RWPE1 (cell line): ENCODE results near the gene CORO7.

Experiments used
- CTCF ChIA-PET: fragments of 350-600 bp; sonication (Branson Sonifier 250); formaldehyde crosslinking; extraction: SDS; loops from one replicate; lab custom pipeline; 2021; lab: Yijun Ruan, JAX
- POLR2A ChIA-PET: fragments of 400-600 bp; formaldehyde crosslinking; extraction: SDS; loops from one replicate; lab custom pipeline; 2020; ENCODE audit warnings: antibody characterized with exemption; ENCODE audit not compliant: low non-redundant PET; lab: Yijun Ruan, JAX
- DNase-seq: peaks from one replicate; pipeline ENCODE4 v3.0.0; 2012; ENCODE audit warnings: low spot score
- H3K27ac ChIP-seq: fragments of 450-650 bp; 2 replicates; pipeline ENCODE4 v1.5.1; 2017
- TF ChIP-seq, protein P1 (sequence below): fragments of 450-650 bp; conservative IDR thresholded peaks from 2 replicates; pipeline ENCODE4 v1.5.1; 2017; ENCODE audit warnings: low read depth, mild to moderate bottlenecking

Gene CORO7

DNA sequence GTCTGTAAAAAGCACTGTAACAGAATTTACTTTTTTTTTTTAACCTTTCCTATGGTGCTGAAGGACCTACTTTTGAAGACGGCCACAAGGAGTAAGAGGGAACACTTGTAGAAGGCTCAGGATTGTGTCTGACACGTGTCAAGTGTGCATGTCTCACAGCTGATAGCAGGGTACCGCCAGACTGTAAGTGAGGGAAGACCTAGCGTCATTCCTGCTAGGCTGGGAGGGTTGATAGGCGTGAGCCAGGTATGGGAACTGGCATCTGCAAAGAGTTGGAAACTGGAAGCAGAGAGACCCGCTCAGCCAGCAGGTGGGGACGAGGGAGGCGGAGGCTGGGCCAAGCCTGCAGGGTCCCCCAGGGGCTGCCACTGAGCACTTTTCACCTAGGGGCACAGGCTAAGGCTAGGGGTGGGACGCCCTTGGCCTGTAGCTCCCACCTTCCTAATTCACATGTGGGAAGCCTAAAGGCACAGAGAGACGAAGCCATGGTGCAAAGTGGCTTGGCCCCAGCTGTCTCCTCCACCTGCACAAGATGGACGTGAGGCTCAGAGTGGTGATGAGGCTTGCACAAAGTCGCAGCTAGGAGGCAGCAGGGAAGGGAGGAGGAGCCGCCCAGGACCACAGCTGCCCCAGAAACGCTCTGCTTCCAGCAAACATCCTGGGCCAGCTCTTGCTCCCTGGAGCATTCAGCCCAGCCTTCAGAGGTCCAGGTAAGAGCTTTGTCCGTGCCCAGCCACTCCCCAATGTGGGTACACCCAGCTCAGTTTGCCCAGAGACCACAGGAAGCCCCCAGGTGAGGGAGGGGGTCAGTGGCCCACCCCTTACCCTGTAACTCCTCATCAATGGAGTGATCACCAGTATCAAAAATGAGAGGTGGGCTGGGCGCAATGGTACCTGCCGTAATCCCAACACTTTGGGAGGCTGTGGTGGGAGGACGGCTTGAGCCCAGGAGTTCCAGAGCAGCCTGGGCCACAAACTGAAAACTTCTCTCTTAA lies 25.8 kb downstream of the CORO7 start:
- POLR2A ChIA-PET, result no interaction called here
- CTCF ChIA-PET, result interaction anchor here (0.8 to 6.7 kb wide), 2 partner anchors 12 to 28 kb away, joined by 7 to 44 read pairs; no protein-coding TSS in a partner anchor

DNA sequence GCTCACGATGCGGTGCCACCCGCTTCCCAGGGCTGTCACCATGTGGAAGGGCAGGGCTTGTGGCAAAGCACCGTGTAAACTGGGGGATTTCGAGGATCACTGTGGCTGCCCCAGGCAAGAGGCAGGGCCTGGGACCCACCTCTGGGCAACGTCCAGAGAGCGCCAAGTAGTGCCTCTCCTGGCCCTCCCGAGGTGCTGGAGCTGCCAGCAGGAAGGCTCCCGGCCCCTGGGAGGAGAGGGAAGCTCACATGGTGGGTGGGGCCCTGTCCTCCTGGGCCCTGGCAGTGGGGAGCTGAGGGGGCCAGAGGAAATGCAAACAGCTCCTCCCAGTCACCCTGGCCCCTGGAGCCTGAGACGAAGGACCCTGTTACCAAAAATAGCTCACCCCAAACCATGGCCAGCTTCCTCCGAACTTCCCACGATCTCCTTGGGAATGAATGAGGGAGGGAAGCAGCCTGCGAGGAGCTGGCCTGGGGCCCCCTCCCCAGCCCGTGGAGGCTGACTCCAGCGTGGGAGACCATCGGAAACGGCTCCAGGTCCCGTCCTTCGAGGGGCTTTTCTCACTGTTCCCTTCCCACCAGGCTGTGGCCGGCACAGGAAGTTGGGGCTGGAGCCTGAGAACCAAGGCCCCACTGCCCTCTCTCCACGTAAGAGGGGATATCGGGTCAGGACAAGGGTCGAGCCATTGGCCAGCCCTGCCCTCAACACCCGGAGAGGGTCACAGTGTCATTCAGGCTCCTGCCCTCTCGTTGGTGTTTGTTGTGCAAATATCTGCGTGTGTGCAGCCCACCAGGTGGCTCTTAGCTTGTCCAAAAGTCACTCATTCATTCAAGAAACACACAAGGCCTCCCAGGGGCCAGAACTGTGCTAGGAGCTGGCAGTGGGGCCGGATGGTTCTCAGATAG lies 27.1 kb downstream of the CORO7 start:
- peak overlapping the region; percentile 95 for H3K27ac ChIP-seq
- no peak for DNase-seq
- TF ChIP-seq, protein P1, sequence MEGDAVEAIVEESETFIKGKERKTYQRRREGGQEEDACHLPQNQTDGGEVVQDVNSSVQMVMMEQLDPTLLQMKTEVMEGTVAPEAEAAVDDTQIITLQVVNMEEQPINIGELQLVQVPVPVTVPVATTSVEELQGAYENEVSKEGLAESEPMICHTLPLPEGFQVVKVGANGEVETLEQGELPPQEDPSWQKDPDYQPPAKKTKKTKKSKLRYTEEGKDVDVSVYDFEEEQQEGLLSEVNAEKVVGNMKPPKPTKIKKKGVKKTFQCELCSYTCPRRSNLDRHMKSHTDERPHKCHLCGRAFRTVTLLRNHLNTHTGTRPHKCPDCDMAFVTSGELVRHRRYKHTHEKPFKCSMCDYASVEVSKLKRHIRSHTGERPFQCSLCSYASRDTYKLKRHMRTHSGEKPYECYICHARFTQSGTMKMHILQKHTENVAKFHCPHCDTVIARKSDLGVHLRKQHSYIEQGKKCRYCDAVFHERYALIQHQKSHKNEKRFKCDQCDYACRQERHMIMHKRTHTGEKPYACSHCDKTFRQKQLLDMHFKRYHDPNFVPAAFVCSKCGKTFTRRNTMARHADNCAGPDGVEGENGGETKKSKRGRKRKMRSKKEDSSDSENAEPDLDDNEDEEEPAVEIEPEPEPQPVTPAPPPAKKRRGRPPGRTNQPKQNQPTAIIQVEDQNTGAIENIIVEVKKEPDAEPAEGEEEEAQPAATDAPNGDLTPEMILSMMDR, result no peak
- CTCF ChIA-PET, result interaction anchor here (0.6 to 6.7 kb wide), 3 partner anchors 13 to 27 kb away, joined by 5 to 44 read pairs (median 7); no protein-coding TSS in a partner anchor
- POLR2A ChIA-PET, result no interaction called here

More for the DNA sequence above, 25.8 kb downstream of the CORO7 start:
- H3K27ac ChIP-seq, result peak overlapping the region; percentile 95
- no peak for DNase-seq
- TF ChIP-seq, protein P1, result no peak

DNA sequence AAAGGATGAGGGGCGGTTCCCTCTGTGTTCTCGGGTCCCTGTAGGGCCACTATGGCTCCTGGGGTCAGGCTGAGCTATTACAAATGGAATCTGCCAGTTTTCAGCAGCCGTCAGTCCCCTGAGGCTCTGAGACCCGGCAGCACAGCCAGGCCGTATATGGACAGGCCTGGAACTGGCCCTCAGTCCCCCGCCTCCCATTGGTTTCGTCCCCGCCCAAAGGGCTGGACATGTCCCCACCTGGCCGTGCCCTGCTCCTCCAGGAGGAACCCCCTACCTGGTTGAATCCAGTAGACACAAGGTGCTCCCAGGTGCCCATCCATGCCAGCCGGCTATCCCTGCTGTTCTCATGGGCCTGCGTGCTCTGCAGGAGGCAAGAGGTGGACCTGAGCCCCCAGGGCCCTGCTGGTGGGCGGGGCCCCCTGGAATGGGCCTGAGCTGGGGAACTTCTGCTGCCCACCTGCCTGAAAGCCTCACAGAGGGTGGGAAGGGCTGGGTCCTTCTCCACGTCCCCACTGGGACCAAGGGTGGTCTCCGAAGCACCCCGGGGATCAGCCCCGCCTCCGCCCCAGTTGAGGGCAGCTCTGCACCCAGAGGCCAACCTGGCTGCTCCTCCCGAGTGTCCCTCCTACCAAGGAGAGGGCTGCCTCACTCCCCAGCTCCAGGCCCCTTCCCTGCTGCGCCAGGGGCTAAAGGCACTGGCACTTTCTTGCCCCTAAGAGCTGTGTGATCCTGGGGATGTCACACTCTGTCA lies 27.9 kb downstream of the CORO7 start:
- TF ChIP-seq, protein P1, result no peak
- H3K27ac ChIP-seq, result peak overlapping the region; percentile 95
- ChIA-PET CTCF (interaction anchor here (0.6 to 6.7 kb wide), 2 partner anchors 14 to 27 kb away, joined by 4 to 44 read pairs; no protein-coding TSS in a partner anchor), POLR2A (no interaction called here)
- no peak for DNase-seq

DNA sequence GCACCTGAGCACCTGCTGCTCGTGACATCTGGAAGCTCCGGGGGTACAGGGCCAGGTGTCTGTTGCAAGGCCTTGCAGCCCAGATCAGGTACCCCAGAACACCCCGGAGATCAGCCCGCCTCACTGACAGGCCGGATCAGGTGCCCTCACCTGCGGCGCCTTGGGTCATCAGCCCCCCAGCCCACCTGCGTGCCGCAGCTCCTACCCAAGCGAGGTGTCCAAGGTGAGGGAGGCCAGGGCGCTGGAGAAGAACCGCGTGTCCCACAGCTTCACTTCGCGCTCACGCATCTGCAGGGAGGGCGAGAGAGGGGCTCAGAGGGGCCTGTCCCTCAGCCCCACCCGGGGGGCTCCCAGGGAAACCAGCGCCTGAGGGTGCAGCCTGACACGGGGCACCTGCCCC lies 28.6 kb downstream of the CORO7 start:
- CTCF ChIA-PET, result interaction anchor here (0.6 kb wide), 1 partner anchor 28 kb away, joined by 4 read pairs; no protein-coding TSS in a partner anchor
- no peak for DNase-seq
- TF ChIP-seq, protein P1, result no peak
- POLR2A ChIA-PET, result no interaction called here
- H3K27ac ChIP-seq, result peak overlapping the region; percentile 95

DNA sequence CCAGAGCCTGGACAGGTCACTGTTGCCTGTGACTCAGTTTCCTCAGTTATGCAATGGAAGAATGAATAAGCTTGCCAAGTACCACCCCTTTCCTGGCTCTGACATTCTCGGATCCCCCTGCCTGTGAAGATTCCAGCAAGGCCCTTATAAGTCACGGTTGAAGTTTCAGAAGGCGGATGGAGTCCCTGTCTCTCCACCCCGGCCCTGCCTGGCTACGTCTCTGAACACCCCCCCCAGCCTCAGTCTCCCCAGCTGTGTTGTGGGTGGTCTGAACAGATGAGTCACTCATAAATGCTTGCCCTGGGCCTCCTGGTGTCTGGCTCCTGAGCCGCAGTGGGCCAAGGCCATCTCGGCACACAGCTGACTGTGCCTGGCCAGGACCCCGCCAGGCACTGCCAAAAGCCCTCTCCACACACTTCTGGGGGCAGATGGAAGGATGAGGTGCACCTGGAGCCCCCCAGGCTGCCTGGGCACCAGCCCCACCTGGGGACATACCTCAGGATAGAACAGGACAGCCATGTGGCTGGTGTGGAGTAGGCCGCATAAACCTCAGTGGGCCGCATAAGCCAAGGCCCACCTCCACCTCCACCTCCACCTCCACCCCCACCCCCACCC lies 29.3 kb downstream of the CORO7 start:
- ChIA-PET CTCF (interaction anchor here (1.1 to 1.3 kb wide), 2 partner anchors 10 to 15 kb away, joined by 3 to 4 read pairs; no protein-coding TSS in a partner anchor), POLR2A (no interaction called here)
- TF ChIP-seq, protein P1, result no peak
- no peak for DNase-seq
- H3K27ac ChIP-seq, result peak overlapping the region; percentile 95
